ENCODE measurements around the gene PROX1. TPM values are rescaled to one million over a fixed set of nuclear protein-coding genes. Genes with fewer than 3 reads are reported as not detected.

The PROX1 gene
- total and polyA plus RNA-seq, 3 donors from 2014 or later: 4.2 to 19.1 (median 6.5) TPM

- DNase-seq: no peak
Observed at GRCh38 chr1:213982672-213983492, 4.9 kb upstream of the PROX1 start.

GRCh38 chr1:213983493-213984386 is 4.0 kb upstream of the PROX1 start:
- no peaks in the 10 kb centered on the region for H3K27me3 ChIP-seq
- intact Hi-C loops (cut with DNase I; ENCODE audit: low total_unique reads): no loop called here

More at GRCh38 chr1:213982672-213983492, 4.9 kb upstream of the PROX1 start:
- Histone ChIP-seq H3K27ac (no peak overlapping the region), H3K4me3 (peak overlapping the region; percentile 10 to 29), H3K9me3 (no peaks in the 10 kb centered on the region), H3K27me3 (no peaks in the 10 kb centered on the region), H3K36me3 (ENCODE audit: low read depth, missing control alignments) (no peaks in the 10 kb centered on the region), H3K4me1 (peaks cover 19% of the 10 kb centered on the region)
- TF ChIP-seq CTCF (IDR thresholded peaks at IDR 0.05) (no peak), POLR2A (IDR thresholded peaks at IDR 0.05) (no peak)
- intact Hi-C loops (cut with DNase I; ENCODE audit: low total_unique reads): no loop called here
- 3% methylated on average over 67 of the region's 79 CpGs; no CpG with 5 or more reads in 1 of the 2 donors for WGBS, 2 donors

GRCh38 chr1:213984387-213985208 is 3.2 kb upstream of the PROX1 start:
- H3K27ac ChIP-seq: no peak overlapping the region
- 43 to 54% methylated on average over 15 of the region's 15 CpGs for WGBS, 2 donors
- TF ChIP-seq CTCF (IDR thresholded peaks at IDR 0.05) (no peak), POLR2A (IDR thresholded peaks at IDR 0.05) (no peak)
- no peaks in the 10 kb centered on the region for H3K9me3 ChIP-seq
- H3K27me3 ChIP-seq: no peaks in the 10 kb centered on the region
- H3K4me3 ChIP-seq: peak overlapping the region in 1 of 2 donors; percentile 36
- H3K4me1 ChIP-seq: peaks cover 24% of the 10 kb centered on the region
- H3K36me3 ChIP-seq (ENCODE audit: low read depth, missing control alignments): no peaks in the 10 kb centered on the region
- DNase-seq: no peak
- intact Hi-C loops (cut with DNase I; ENCODE audit: low total_unique reads): no loop called here

More at GRCh38 chr1:213983493-213984386, 4.0 kb upstream of the PROX1 start:
- Histone ChIP-seq H3K4me1 (peaks cover 19% of the 10 kb centered on the region), H3K36me3 (ENCODE audit: low read depth, missing control alignments) (no peaks in the 10 kb centered on the region), H3K4me3 (peak overlapping the region in 1 of 2 donors; percentile 29), H3K9me3 (no peaks in the 10 kb centered on the region), H3K27ac (no peak overlapping the region)
- WGBS, 2 donors: 37 to 44% methylated on average over 33 to 36 of the region's 36 CpGs
- DNase-seq: no peak
- TF ChIP-seq CTCF (IDR thresholded peaks at IDR 0.05) (no peak), POLR2A (IDR thresholded peaks at IDR 0.05) (no peak)

- intact Hi-C loops (cut with DNase I; ENCODE audit: low total_unique reads): no loop called here
- no peaks in the 10 kb centered on the region for H3K9me3 ChIP-seq
- H3K27ac ChIP-seq: no peak overlapping the region
- no peaks in the 10 kb centered on the region for H3K27me3 ChIP-seq
- H3K4me3 ChIP-seq: peak overlapping the region in 1 of 2 donors; percentile 36
- WGBS, 2 donors: 15 to 18% methylated on average over 19 to 52 of the region's 52 CpGs
- no peaks in the 10 kb centered on the region for H3K36me3 ChIP-seq (ENCODE audit: low read depth, missing control alignments)
- DNase-seq: no peak
- peaks cover 24% of the 10 kb centered on the region for H3K4me1 ChIP-seq
- TF ChIP-seq CTCF (IDR thresholded peaks at IDR 0.05): no peak
- no peak for TF ChIP-seq POLR2A (IDR thresholded peaks at IDR 0.05)
Observed at GRCh38 chr1:213985209-213986019, 2.4 kb upstream of the PROX1 start.

Measured in testis (tissue), 3 donors.